BLaER1 treated with 17β-estradiol and CSF1 and Interleukin-3, amounts not matched to agents 10 nM and 100 nM (cell line): ENCODE results near the gene LMOD1.
A peak's percentile ranks its signal among the peaks of the same experiment; 100 is the strongest.
"Not testable (repeated sequence)": the region's sequence is repeated elsewhere in the genome, so short reads cannot be mapped to it uniquely, and the experiment has no call there.

Experiments used
- H3K27ac ChIP-seq, 11 experiments: shearing (Covaris generic); formaldehyde crosslinking; 2 replicates each; pipeline ENCODE4 v1.8.1; 2022
- H3K27me3 ChIP-seq, 11 experiments: shearing (Covaris generic); formaldehyde crosslinking; 2 replicates each; pipeline ENCODE4 v1.8.1; 2022
- H3K36me3 ChIP-seq, 11 experiments: shearing (Covaris generic); formaldehyde crosslinking; 2 replicates each; pipeline ENCODE4 v1.8.1; 2022
- H3K4me1 ChIP-seq, 10 experiments: shearing (Covaris generic); formaldehyde crosslinking; 2 replicates each; pipeline ENCODE4 v1.8.1; 2022
- H3K4me2 ChIP-seq, 11 experiments: shearing (Covaris generic); formaldehyde crosslinking; 2 replicates each; pipeline ENCODE4 v1.8.1; 2022
- H3K4me3 ChIP-seq, 10 experiments: shearing (Covaris generic); formaldehyde crosslinking; 2 replicates each; pipeline ENCODE4 v1.8.1; 2022
- H3K9ac ChIP-seq, 11 experiments: shearing (Covaris generic); formaldehyde crosslinking; 2 replicates each; pipeline ENCODE4 v1.8.1; 2022
- H3K9me3 ChIP-seq, 11 experiments: shearing (Covaris generic); formaldehyde crosslinking; replicated peaks in 1 of 11; 2 replicates each; pipeline ENCODE4 v1.8.1; 2022
- H4K20me1 ChIP-seq, 11 experiments: shearing (Covaris generic); formaldehyde crosslinking; 2 replicates each; pipeline ENCODE4 v1.8.1; 2022
- Cebpa-rat ChIP-seq, 11 experiments: shearing (Covaris generic); IDR thresholded peaks; 2 replicates each; pipeline ENCODE4 v1.8.1; 2022

LMOD1 gene

GRCh38 chr1:201982082-201982622, 35.8 kb upstream of the LMOD1 start:
- Histone ChIP-seq H3K27ac (peak overlapping the region; percentile 89 to 96 (median 94); a peak in 21 of 22 replicates), H3K9me3 (peaks cover 0 to 4% (median 0%) of the 10 kb centered on the region in 11 experiments; a peak in 4 of 22 replicates), H4K20me1 (peaks cover 12 to 37% (median 32%) of the 10 kb centered on the region in 11 experiments; a peak in 19 of 22 replicates), H3K4me3 (peak overlapping the region; percentile 84 to 99 (median 98)), H3K9ac (peak overlapping the region; percentile 90 to 98 (median 95); a peak in 21 of 22 replicates), H3K36me3 (peaks cover 0 to 25% (median 11%) of the 10 kb centered on the region in 11 experiments; a peak in 13 of 22 replicates), H3K27me3 (no peaks in the 10 kb centered on the region), H3K4me2 (peak overlapping the region; percentile 76 to 98 (median 90)), H3K4me1 (peaks cover 24 to 44% (median 28%) of the 10 kb centered on the region in 10 experiments)
- TF ChIP-seq Cebpa-rat (IDR thresholded peaks at IDR 0.05) = no peak

GRCh38 chr1:201970334-201971159, 24.2 kb upstream of the LMOD1 start:
- Histone ChIP-seq H3K4me2 (no peak overlapping the region), H3K4me1 (peaks cover 0 to 7% (median 5%) of the 10 kb centered on the region in 10 experiments; a peak in 10 of 20 replicates), H3K27ac (no peak overlapping the region), H3K4me3 (no peak overlapping the region), H4K20me1 (peaks cover 6 to 57% (median 43%) of the 10 kb centered on the region in 11 experiments; a peak in 20 of 22 replicates), H3K36me3 (peaks cover 52 to 62% (median 55%) of the 10 kb centered on the region in 11 experiments), H3K27me3 (no peaks in the 10 kb centered on the region), H3K9ac (no peak overlapping the region), H3K9me3 (no peaks in the 10 kb centered on the region)
- no peak for TF ChIP-seq Cebpa-rat (IDR thresholded peaks at IDR 0.05)

DNA sequence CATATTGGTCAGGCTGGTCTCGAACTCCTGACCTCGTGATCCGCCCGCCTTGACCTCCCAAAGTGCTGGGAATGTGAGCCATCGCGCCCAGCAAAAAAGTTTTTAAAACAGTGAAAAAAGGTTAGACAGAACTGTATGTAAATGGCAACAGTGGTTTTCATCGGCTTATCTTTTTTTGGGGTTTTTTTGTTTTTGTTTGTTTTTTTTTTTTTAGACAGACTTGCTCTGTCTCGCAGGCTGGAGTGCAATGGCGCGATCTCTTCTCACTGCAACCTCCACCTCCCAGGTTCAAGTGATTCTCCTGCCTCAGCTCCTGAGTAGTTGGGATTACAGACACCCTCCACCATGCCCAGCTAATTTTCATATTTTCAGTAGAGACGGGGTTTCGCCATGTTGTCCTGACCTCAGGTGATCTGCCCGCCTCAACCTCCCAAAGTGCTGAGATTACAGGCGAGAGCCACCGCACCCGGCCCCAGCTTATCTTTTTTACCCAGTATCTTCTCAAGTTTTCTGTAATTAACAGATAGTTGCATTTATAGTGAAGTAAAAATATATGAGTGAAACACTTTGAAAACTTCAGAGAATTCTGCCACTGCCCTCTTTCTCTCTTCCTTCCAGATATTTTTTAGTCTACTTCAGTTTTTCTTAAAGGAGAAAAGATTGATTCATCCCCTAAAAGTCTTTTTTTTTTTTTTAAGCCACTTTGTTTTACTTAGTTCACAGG, 22.0 kb upstream of the LMOD1 start:
- no peak overlapping the region for H3K4me3 ChIP-seq
- TF ChIP-seq Cebpa-rat (IDR thresholded peaks at IDR 0.05) = no peak
- H3K9me3 ChIP-seq = no peaks in the 10 kb centered on the region
- peaks cover 6 to 76% (median 57%) of the 10 kb centered on the region in 11 experiments; a peak in 20 of 22 replicates for H4K20me1 ChIP-seq
- H3K4me2 ChIP-seq = no peak overlapping the region
- H3K4me1 ChIP-seq = peaks cover 0 to 7% (median 5%) of the 10 kb centered on the region in 10 experiments; a peak in 10 of 20 replicates
- no peaks in the 10 kb centered on the region for H3K27me3 ChIP-seq
- no peak overlapping the region for H3K9ac ChIP-seq
- no peak overlapping the region for H3K27ac ChIP-seq
- H3K36me3 ChIP-seq = peaks cover 73 to 84% (median 77%) of the 10 kb centered on the region in 11 experiments

DNA sequence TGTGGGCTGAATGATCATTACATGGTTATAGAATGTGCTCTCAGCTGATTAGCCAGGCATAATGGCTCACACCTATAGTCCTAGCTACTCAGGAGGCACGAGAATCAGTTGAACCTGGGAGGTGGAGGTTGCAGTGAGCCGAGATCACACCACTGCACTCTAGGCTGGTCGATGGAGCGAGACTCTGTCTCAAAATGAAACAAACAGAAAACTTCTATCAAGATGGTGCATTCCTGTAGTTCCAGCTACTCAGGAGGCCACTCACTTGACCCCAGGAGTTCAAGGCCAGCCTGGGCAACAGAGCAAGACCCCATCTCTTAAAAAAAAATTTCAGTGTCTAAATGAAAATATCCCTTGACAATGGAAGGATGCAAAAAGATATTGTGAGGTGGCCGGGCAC, 19.8 kb upstream of the LMOD1 start:
- H3K27me3 ChIP-seq = no peaks in the 10 kb centered on the region
- no peaks in the 10 kb centered on the region for H3K4me1 ChIP-seq
- H4K20me1 ChIP-seq = peaks cover 19 to 94% (median 79%) of the 10 kb centered on the region in 11 experiments; a peak in 20 of 22 replicates
- no peak overlapping the region for H3K27ac ChIP-seq
- no peaks in the 10 kb centered on the region for H3K9me3 ChIP-seq
- H3K4me2 ChIP-seq = no peak overlapping the region
- TF ChIP-seq Cebpa-rat (IDR thresholded peaks at IDR 0.05) = no peak
- no peak overlapping the region for H3K4me3 ChIP-seq
- no peak overlapping the region for H3K9ac ChIP-seq
- peaks cover 95 to 100% (median 98%) of the 10 kb centered on the region in 11 experiments for H3K36me3 ChIP-seq

DNA sequence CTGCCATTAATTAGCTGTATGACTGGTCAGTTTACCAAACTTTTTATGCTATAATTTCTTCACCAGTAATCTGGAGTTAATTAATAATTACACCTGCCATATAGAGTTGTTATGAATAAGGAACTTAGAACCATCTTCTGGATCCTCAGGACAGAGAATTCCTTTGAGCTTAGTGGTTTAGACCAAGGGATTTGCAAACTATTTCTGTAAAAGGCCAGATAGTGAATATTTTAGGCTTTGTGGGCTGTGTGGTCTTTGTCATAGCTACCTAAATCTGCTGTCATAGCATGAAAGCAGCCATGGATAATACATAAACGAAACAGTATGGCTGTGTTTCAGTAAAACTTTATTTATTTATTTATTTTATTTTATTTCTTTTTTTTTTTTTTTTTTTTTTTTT, 17.9 kb upstream of the LMOD1 start:
- Histone ChIP-seq H3K27ac (no peak overlapping the region), H3K4me3 (no peak overlapping the region), H3K36me3 (peaks cover 95 to 100% (median 98%) of the 10 kb centered on the region in 11 experiments), H4K20me1 (peaks cover 22 to 97% (median 82%) of the 10 kb centered on the region in 11 experiments; a peak in 19 of 22 replicates), H3K9me3 (no peaks in the 10 kb centered on the region), H3K9ac (no peak overlapping the region), H3K27me3 (no peaks in the 10 kb centered on the region), H3K4me2 (no peak overlapping the region), H3K4me1 (no peaks in the 10 kb centered on the region)
- TF ChIP-seq Cebpa-rat (IDR thresholded peaks at IDR 0.05) = no peak

DNA sequence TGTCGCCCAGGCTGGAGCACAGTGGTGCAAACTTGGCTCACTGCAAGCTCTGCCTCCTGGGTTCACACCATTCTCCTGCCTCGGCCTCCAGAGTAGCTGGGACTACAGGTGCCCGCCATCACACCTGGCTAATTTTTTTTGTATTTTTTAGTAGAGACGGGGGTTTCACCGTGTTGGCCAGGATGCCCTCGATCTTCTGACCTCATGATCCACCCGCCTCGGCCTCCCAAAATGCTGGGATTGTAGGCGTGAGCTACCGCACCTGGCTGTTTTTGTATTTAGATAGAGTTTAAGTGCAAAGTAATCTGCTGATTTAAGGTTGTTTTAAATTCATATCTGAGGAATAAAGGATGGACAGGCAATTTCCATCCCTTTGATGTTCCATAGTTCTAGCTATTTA, 16.0 kb upstream of the LMOD1 start:
- H3K27me3 ChIP-seq, H3K4me3 ChIP-seq, H3K9me3 ChIP-seq, H3K27ac ChIP-seq, H3K4me1 ChIP-seq, H3K9ac ChIP-seq, H3K4me2 ChIP-seq: not testable (repeated sequence)
- peaks cover 94 to 100% (median 98%) of the 10 kb centered on the region in 11 experiments for H3K36me3 ChIP-seq
- peaks cover 22 to 93% (median 74%) of the 10 kb centered on the region in 11 experiments; a peak in 19 of 22 replicates for H4K20me1 ChIP-seq

DNA sequence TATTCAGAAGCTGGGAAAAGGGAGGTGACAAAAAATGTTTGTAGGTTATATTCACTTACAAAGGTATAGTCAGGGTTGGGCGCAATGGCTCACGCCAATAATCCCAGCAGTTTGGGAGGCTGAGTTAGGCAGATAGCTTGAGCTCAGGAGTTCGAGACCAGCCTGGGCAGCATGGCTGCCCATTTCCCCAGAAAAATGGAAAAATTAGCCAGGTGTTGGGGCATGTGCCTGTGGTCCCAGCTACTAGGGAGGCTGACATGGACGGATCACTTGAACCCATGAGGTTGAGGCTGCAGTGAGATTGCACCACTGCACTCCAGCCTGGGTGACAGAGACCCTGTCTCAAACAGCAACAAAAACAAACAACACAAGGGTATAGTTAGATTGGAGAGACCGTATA, 12.0 kb upstream of the LMOD1 start:
- Histone ChIP-seq H3K27me3 (no peaks in the 10 kb centered on the region), H3K4me1 (peaks cover 13 to 22% (median 19%) of the 10 kb centered on the region in 10 experiments), H3K4me2 (no peak overlapping the region), H4K20me1 (peaks cover 22 to 62% (median 53%) of the 10 kb centered on the region in 11 experiments; a peak in 19 of 22 replicates), H3K36me3 (peaks cover 63 to 66% (median 65%) of the 10 kb centered on the region in 11 experiments), H3K9ac (no peak overlapping the region), H3K4me3 (no peak overlapping the region), H3K27ac (no peak overlapping the region), H3K9me3 (no peaks in the 10 kb centered on the region)
- TF ChIP-seq Cebpa-rat (IDR thresholded peaks at IDR 0.05) = no peak

DNA sequence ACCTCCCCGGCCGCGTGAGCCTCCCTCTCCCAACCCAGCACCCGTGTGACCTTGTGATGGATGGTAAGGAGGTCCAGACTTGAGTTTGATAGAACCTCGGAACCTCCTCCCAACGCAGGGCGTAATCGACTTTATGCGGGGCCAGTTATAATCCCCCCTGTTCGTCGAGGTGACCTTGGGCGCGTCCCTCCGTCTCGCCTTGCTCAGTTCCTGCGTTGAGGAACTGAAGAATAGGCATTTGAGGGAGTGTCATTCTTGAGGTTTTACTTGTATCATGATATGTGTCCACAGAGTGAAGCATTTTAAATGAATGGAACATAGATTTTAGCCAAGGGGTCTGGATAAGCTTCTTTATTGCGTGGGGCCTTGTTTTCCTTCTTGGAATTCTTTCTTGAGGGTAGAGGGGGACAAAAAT, 9.4 kb upstream of the LMOD1 start:
- peak overlapping the region; percentile 80 to 92 (median 88) for H3K4me3 ChIP-seq
- no peak for TF ChIP-seq Cebpa-rat (IDR thresholded peaks at IDR 0.05)

More for the DNA sequence above, 9.4 kb upstream of the LMOD1 start:
- H4K20me1 ChIP-seq = peaks cover 3 to 38% (median 27%) of the 10 kb centered on the region in 11 experiments; a peak in 19 of 22 replicates
- H3K27ac ChIP-seq = peak overlapping the region; percentile 82 to 95 (median 91)
- no peaks in the 10 kb centered on the region for H3K9me3 ChIP-seq
- no peaks in the 10 kb centered on the region for H3K27me3 ChIP-seq
- peak overlapping the region; percentile 83 to 92 (median 89) for H3K4me2 ChIP-seq
- H3K4me1 ChIP-seq = peaks cover 13 to 22% (median 19%) of the 10 kb centered on the region in 10 experiments
- peak overlapping the region; percentile 90 to 96 (median 93) for H3K9ac ChIP-seq
- peaks cover 37 to 40% (median 39%) of the 10 kb centered on the region in 11 experiments for H3K36me3 ChIP-seq
